MM.1S (cell line): Measurements from ENCODE around the gene PLXDC2.

Experiments
- DNase-seq: peaks from one replicate; pipeline ENCODE4 v3.0.0-alpha.2; 2015
- H2AFZ ChIP-seq: fragments of 300-600 bp; sonication (generic); 2 replicates; pipeline ENCODE4 v1.6.0; 2016; ENCODE audit warnings: antibody characterized with exemption, low read length
- H3F3A ChIP-seq: fragments of 300-600 bp; sonication (generic); 2 replicates; pipeline ENCODE4 v1.6.1; 2016; ENCODE audit warnings: mild to moderate bottlenecking, antibody characterized with exemption, low read length, moderate library complexity, mixed read lengths; ENCODE audit not compliant: insufficient read depth
- H3K27ac ChIP-seq: fragments of 300-600 bp; sonication (generic); 2 replicates; pipeline ENCODE4 v1.5.1; 2016; ENCODE audit warnings: mild to moderate bottlenecking, low read length
- H3K27me3 ChIP-seq: fragments of 300-600 bp; sonication (generic); replicated peaks from 2 replicates; pipeline ENCODE4 v1.6.0; 2016; ENCODE audit warnings: low read length; ENCODE audit not compliant: insufficient read depth
- H3K36me3 ChIP-seq: fragments of 300-600 bp; sonication (generic); replicated peaks from 2 replicates; pipeline ENCODE4 v1.6.1; 2016; ENCODE audit warnings: mild to moderate bottlenecking, low read length, mixed read lengths; ENCODE audit not compliant: insufficient read depth
- H3K4me1 ChIP-seq: fragments of 300-600 bp; sonication (generic); 2 replicates; pipeline ENCODE4 v1.6.1; 2016; ENCODE audit warnings: low read length, mixed read lengths
- H3K4me2 ChIP-seq: fragments of 300-600 bp; sonication (generic); 2 replicates; pipeline ENCODE4 v1.6.0; 2016; ENCODE audit warnings: low read depth, low read length
- H3K4me3 ChIP-seq: fragments of 300-600 bp; sonication (generic); 2 replicates; pipeline ENCODE4 v1.5.1; 2016; ENCODE audit warnings: low read length, mixed read lengths
- H3K79me2 ChIP-seq: fragments of 300-600 bp; sonication (generic); 2 replicates; pipeline ENCODE4 v1.6.1; 2016; ENCODE audit warnings: mixed run types, low read length, mixed read lengths
- H3K9ac ChIP-seq: fragments of 300-600 bp; sonication (generic); 2 replicates; pipeline ENCODE4 v1.6.1; 2016; ENCODE audit warnings: low read length, mixed read lengths
- H3K9me2 ChIP-seq: fragments of 300-600 bp; sonication (generic); replicated peaks from 2 replicates; pipeline ENCODE4 v1.6.1; 2016; ENCODE audit warnings: mild to moderate bottlenecking, low read length, mixed read lengths; ENCODE audit not compliant: insufficient read depth
- H3K9me3 ChIP-seq: fragments of 300-600 bp; sonication (generic); replicated peaks from 2 replicates; pipeline ENCODE4 v1.6.1; 2016; ENCODE audit warnings: mild to moderate bottlenecking, low read length, mixed read lengths; ENCODE audit not compliant: insufficient read depth
- H4K20me1 ChIP-seq: fragments of 300-600 bp; sonication (generic); 2 replicates; pipeline ENCODE4 v1.6.1; 2016; ENCODE audit warnings: mild to moderate bottlenecking, low read length, moderate library complexity, mixed read lengths; ENCODE audit not compliant: insufficient read depth
- CTCF ChIP-seq: fragments of 300-600 bp; sonication (generic); IDR thresholded peaks from 2 replicates; pipeline ENCODE4 v1.5.1; 2016; ENCODE audit warnings: antibody characterized with exemption, low read length, mixed read lengths
- EZH2 ChIP-seq: fragments of 300-600 bp; sonication (generic); optimal IDR thresholded peaks from 2 replicates; pipeline ENCODE3; 2017; ENCODE audit warnings: low read depth, mild to moderate bottlenecking, antibody characterized with exemption, low read length, mixed read lengths
- EZH2phosphoT487 ChIP-seq: fragments of 300-600 bp; sonication (generic); IDR thresholded peaks from 2 replicates; pipeline ENCODE4 v1.6.1; 2018; ENCODE audit warnings: antibody characterized with exemption, low read length

PLXDC2 gene

DNA sequence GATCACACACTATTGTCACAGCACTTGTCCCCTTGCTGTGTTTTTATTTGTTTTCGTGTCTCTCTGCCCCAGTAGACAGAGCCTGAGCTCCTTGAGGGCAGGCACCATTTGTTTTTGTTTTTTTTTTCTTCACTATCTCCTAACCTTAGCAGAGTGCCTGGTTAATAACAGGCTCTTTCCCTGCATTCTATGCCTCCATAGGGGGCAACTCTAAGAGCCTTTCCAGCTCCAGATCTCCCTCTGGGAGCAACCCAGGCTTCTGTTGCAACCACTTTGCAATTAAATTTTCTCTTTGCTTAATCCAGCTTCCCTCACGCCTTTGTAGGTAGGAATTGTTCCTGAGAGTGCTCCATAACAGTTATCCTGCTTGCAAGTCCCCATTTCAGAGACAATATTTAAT is 148.4 kb downstream of the PLXDC2 start:
- H3K4me2 ChIP-seq: no peak overlapping the region
- no peaks in the 10 kb centered on the region for H3K79me2 ChIP-seq
- DNase-seq: no peak
- no peaks in the 10 kb centered on the region for H3K27me3 ChIP-seq
- no peaks in the 10 kb centered on the region for H3F3A ChIP-seq
- no peaks in the 10 kb centered on the region for H4K20me1 ChIP-seq
- H3K9me2 ChIP-seq: no peaks in the 10 kb centered on the region
- no peaks in the 10 kb centered on the region for H3K36me3 ChIP-seq
- H3K4me1 ChIP-seq: no peaks in the 10 kb centered on the region
- TF ChIP-seq EZH2: no peak
- TF ChIP-seq EZH2phosphoT487: no peak
- TF ChIP-seq CTCF: no peak
- H3K4me3 ChIP-seq: no peak overlapping the region
- no peak overlapping the region for H3K9ac ChIP-seq
- no peak overlapping the region for H2AFZ ChIP-seq
- no peaks in the 10 kb centered on the region for H3K9me3 ChIP-seq
- no peak overlapping the region for H3K27ac ChIP-seq

GRCh38 chr10:19966751-19967150 is 150.5 kb downstream of the PLXDC2 start:
- H3K9me2 ChIP-seq: no peaks in the 10 kb centered on the region
- H3F3A ChIP-seq: no peaks in the 10 kb centered on the region
- TF ChIP-seq CTCF (no peak), EZH2phosphoT487 (no peak), EZH2 (no peak)
- no peak overlapping the region for H3K4me3 ChIP-seq
- no peak overlapping the region for H3K27ac ChIP-seq
- no peaks in the 10 kb centered on the region for H3K27me3 ChIP-seq
- no peak overlapping the region for H3K4me2 ChIP-seq
- no peaks in the 10 kb centered on the region for H3K79me2 ChIP-seq
- no peak for DNase-seq
- no peak overlapping the region for H2AFZ ChIP-seq
- no peaks in the 10 kb centered on the region for H3K4me1 ChIP-seq
- H4K20me1 ChIP-seq: no peaks in the 10 kb centered on the region
- no peaks in the 10 kb centered on the region for H3K9me3 ChIP-seq
- no peaks in the 10 kb centered on the region for H3K36me3 ChIP-seq
- H3K9ac ChIP-seq: no peak overlapping the region

GRCh38 chr10:19967981-19968380 is 151.7 kb downstream of the PLXDC2 start:
- Histone ChIP-seq H3K9me2 (no peaks in the 10 kb centered on the region), H3K4me3 (no peak overlapping the region), H4K20me1 (no peaks in the 10 kb centered on the region), H3K4me1 (no peaks in the 10 kb centered on the region), H3K9ac (no peak overlapping the region), H3K27me3 (no peaks in the 10 kb centered on the region), H3F3A (no peaks in the 10 kb centered on the region), H3K79me2 (no peaks in the 10 kb centered on the region), H3K36me3 (no peaks in the 10 kb centered on the region), H3K9me3 (no peaks in the 10 kb centered on the region), H3K4me2 (no peak overlapping the region), H2AFZ (no peak overlapping the region), H3K27ac (no peak overlapping the region)
- TF ChIP-seq EZH2phosphoT487 (no peak), CTCF (no peak), EZH2 (no peak)
- no peak for DNase-seq
